MM.1S (cell line): ENCODE results near the gene GPR17.

Experiments used
- DNase-seq: peaks from one replicate; pipeline ENCODE4 v3.0.0-alpha.2; 2015
- H2AFZ ChIP-seq: fragments of 300-600 bp; sonication (generic); 2 replicates; pipeline ENCODE4 v1.6.0; 2016; ENCODE audit warnings: antibody characterized with exemption, low read length
- H3F3A ChIP-seq: fragments of 300-600 bp; sonication (generic); 2 replicates; pipeline ENCODE4 v1.6.1; 2016; ENCODE audit warnings: mild to moderate bottlenecking, antibody characterized with exemption, low read length, moderate library complexity, mixed read lengths; ENCODE audit not compliant: insufficient read depth
- H3K27ac ChIP-seq: fragments of 300-600 bp; sonication (generic); 2 replicates; pipeline ENCODE4 v1.5.1; 2016; ENCODE audit warnings: mild to moderate bottlenecking, low read length
- H3K27me3 ChIP-seq: fragments of 300-600 bp; sonication (generic); replicated peaks from 2 replicates; pipeline ENCODE4 v1.6.0; 2016; ENCODE audit warnings: low read length; ENCODE audit not compliant: insufficient read depth
- H3K36me3 ChIP-seq: fragments of 300-600 bp; sonication (generic); replicated peaks from 2 replicates; pipeline ENCODE4 v1.6.1; 2016; ENCODE audit warnings: mild to moderate bottlenecking, low read length, mixed read lengths; ENCODE audit not compliant: insufficient read depth
- H3K4me1 ChIP-seq: fragments of 300-600 bp; sonication (generic); 2 replicates; pipeline ENCODE4 v1.6.1; 2016; ENCODE audit warnings: low read length, mixed read lengths
- H3K4me2 ChIP-seq: fragments of 300-600 bp; sonication (generic); 2 replicates; pipeline ENCODE4 v1.6.0; 2016; ENCODE audit warnings: low read depth, low read length
- H3K4me3 ChIP-seq: fragments of 300-600 bp; sonication (generic); 2 replicates; pipeline ENCODE4 v1.5.1; 2016; ENCODE audit warnings: low read length, mixed read lengths
- H3K79me2 ChIP-seq: fragments of 300-600 bp; sonication (generic); 2 replicates; pipeline ENCODE4 v1.6.1; 2016; ENCODE audit warnings: mixed run types, low read length, mixed read lengths
- H3K9ac ChIP-seq: fragments of 300-600 bp; sonication (generic); 2 replicates; pipeline ENCODE4 v1.6.1; 2016; ENCODE audit warnings: low read length, mixed read lengths
- H3K9me2 ChIP-seq: fragments of 300-600 bp; sonication (generic); replicated peaks from 2 replicates; pipeline ENCODE4 v1.6.1; 2016; ENCODE audit warnings: mild to moderate bottlenecking, low read length, mixed read lengths; ENCODE audit not compliant: insufficient read depth
- H3K9me3 ChIP-seq: fragments of 300-600 bp; sonication (generic); replicated peaks from 2 replicates; pipeline ENCODE4 v1.6.1; 2016; ENCODE audit warnings: mild to moderate bottlenecking, low read length, mixed read lengths; ENCODE audit not compliant: insufficient read depth
- H4K20me1 ChIP-seq: fragments of 300-600 bp; sonication (generic); 2 replicates; pipeline ENCODE4 v1.6.1; 2016; ENCODE audit warnings: mild to moderate bottlenecking, low read length, moderate library complexity, mixed read lengths; ENCODE audit not compliant: insufficient read depth
- CTCF ChIP-seq: fragments of 300-600 bp; sonication (generic); IDR thresholded peaks from 2 replicates; pipeline ENCODE4 v1.5.1; 2016; ENCODE audit warnings: antibody characterized with exemption, low read length, mixed read lengths
- EZH2 ChIP-seq: fragments of 300-600 bp; sonication (generic); optimal IDR thresholded peaks from 2 replicates; pipeline ENCODE3; 2017; ENCODE audit warnings: low read depth, mild to moderate bottlenecking, antibody characterized with exemption, low read length, mixed read lengths
- EZH2phosphoT487 ChIP-seq: fragments of 300-600 bp; sonication (generic); IDR thresholded peaks from 2 replicates; pipeline ENCODE4 v1.6.1; 2018; ENCODE audit warnings: antibody characterized with exemption, low read length

The GPR17 gene

GRCh38 chr2:127650785-127651380, 4.9 kb downstream of the GPR17 start:
- H3K9me2 ChIP-seq = no peaks in the 10 kb centered on the region
- DNase-seq = no peak
- no peak overlapping the region for H2AFZ ChIP-seq
- no peaks in the 10 kb centered on the region for H3K79me2 ChIP-seq
- no peak overlapping the region for H3K9ac ChIP-seq
- H3F3A ChIP-seq = no peaks in the 10 kb centered on the region
- no peak overlapping the region for H3K27ac ChIP-seq
- no peak overlapping the region for H3K4me2 ChIP-seq
- peaks cover 29% of the 10 kb centered on the region for H3K27me3 ChIP-seq
- H3K9me3 ChIP-seq = no peaks in the 10 kb centered on the region
- no peaks in the 10 kb centered on the region for H3K36me3 ChIP-seq
- no peak overlapping the region for H3K4me3 ChIP-seq
- H3K4me1 ChIP-seq = no peaks in the 10 kb centered on the region
- TF ChIP-seq CTCF (no peak), EZH2 (no peak), EZH2phosphoT487 (no peak)
- no peaks in the 10 kb centered on the region for H4K20me1 ChIP-seq

- no peak overlapping the region for H2AFZ ChIP-seq
- no peak overlapping the region for H3K4me2 ChIP-seq
- no peaks in the 10 kb centered on the region for H3F3A ChIP-seq
- H3K27me3 ChIP-seq = peaks cover 29% of the 10 kb centered on the region
- no peak for DNase-seq
- no peaks in the 10 kb centered on the region for H3K79me2 ChIP-seq
- H3K4me3 ChIP-seq = no peak overlapping the region
- no peaks in the 10 kb centered on the region for H3K4me1 ChIP-seq
- no peaks in the 10 kb centered on the region for H3K36me3 ChIP-seq
- no peaks in the 10 kb centered on the region for H3K9me3 ChIP-seq
- H3K27ac ChIP-seq = no peak overlapping the region
- H4K20me1 ChIP-seq = no peaks in the 10 kb centered on the region
- TF ChIP-seq CTCF = no peak
- TF ChIP-seq EZH2phosphoT487 = no peak
- no peak for TF ChIP-seq EZH2
- no peak overlapping the region for H3K9ac ChIP-seq
- H3K9me2 ChIP-seq = no peaks in the 10 kb centered on the region
These were observed 5.4 kb downstream of the GPR17 start for GRCh38 chr2:127651381-127651809.

- Histone ChIP-seq H3K4me3 (no peak overlapping the region), H3K27ac (no peak overlapping the region), H3K4me1 (no peaks in the 10 kb centered on the region), H2AFZ (no peak overlapping the region), H3K36me3 (no peaks in the 10 kb centered on the region), H3K27me3 (peaks cover 29% of the 10 kb centered on the region), H4K20me1 (no peaks in the 10 kb centered on the region), H3F3A (no peaks in the 10 kb centered on the region), H3K4me2 (no peak overlapping the region), H3K9ac (no peak overlapping the region), H3K79me2 (no peaks in the 10 kb centered on the region), H3K9me2 (no peaks in the 10 kb centered on the region), H3K9me3 (no peaks in the 10 kb centered on the region)
- TF ChIP-seq EZH2phosphoT487 (no peak), CTCF (no peak), EZH2 (no peak)
- no peak for DNase-seq
These were observed 6.1 kb downstream of the GPR17 start for GRCh38 chr2:127651971-127652550.
